CD4-positive, alpha-beta T cell treated with Interleukin-17A for 1 hour (primary cell): ENCODE data around the gene ARHGAP6.
A peak's percentile ranks its signal among the peaks of the same experiment; 100 is the strongest.

Experiments used
- DNase-seq: peaks from one replicate; pipeline ENCODE4 v3.0.0-alpha.2; 2020

ARHGAP6 gene

GRCh38 chrX:11342673-11343072 lies 323.0 kb downstream of the ARHGAP6 start:
- DNase-seq, result no peak

GRCh38 chrX:11341274-11342201 lies 324.2 kb downstream of the ARHGAP6 start:
- peak; percentile 9 for DNase-seq

GRCh38 chrX:11337292-11338009 lies 328.3 kb downstream of the ARHGAP6 start:
- no peak for DNase-seq

- DNase-seq, result no peak
Observed at GRCh38 chrX:11336201-11336600, 329.5 kb downstream of the ARHGAP6 start.

GRCh38 chrX:11334165-11334564 lies 331.6 kb downstream of the ARHGAP6 start:
- DNase-seq, result no peak

- DNase-seq, result no peak
Observed at GRCh38 chrX:11331788-11332187, 333.9 kb downstream of the ARHGAP6 start.

GRCh38 chrX:11329021-11329420 lies 336.7 kb downstream of the ARHGAP6 start:
- no peak for DNase-seq

- DNase-seq, result no peak
Observed at GRCh38 chrX:11328134-11328533, 337.6 kb downstream of the ARHGAP6 start.

- DNase-seq, result no peak
Observed at GRCh38 chrX:11321986-11322385, 343.7 kb downstream of the ARHGAP6 start.

- DNase-seq, result no peak
Observed at GRCh38 chrX:11319806-11320520, 345.8 kb downstream of the ARHGAP6 start.

GRCh38 chrX:11311706-11312105 lies 354.0 kb downstream of the ARHGAP6 start:
- DNase-seq, result no peak

- DNase-seq, result no peak
Observed at GRCh38 chrX:11309220-11309619, 356.5 kb downstream of the ARHGAP6 start.

GRCh38 chrX:11305641-11306040 lies 360.1 kb downstream of the ARHGAP6 start:
- DNase-seq, result no peak

- DNase-seq, result no peak
Observed at GRCh38 chrX:11304829-11305228, 360.9 kb downstream of the ARHGAP6 start.

GRCh38 chrX:11298600-11298999 lies 367.1 kb downstream of the ARHGAP6 start:
- no peak for DNase-seq

- DNase-seq, result no peak
Observed at GRCh38 chrX:11296051-11296450, 369.7 kb downstream of the ARHGAP6 start.

- no peak for DNase-seq
Observed at GRCh38 chrX:11293113-11293512, 372.6 kb downstream of the ARHGAP6 start, which contains the start of gene AMELX. TSS of gene AMELX (plus strand) at chrX:11293413. CDS start at chrX:11294789, 1,376 bp downstream.

GRCh38 chrX:11290416-11291102 lies 375.2 kb downstream of the ARHGAP6 start:
- DNase-seq, result no peak

GRCh38 chrX:11287505-11287904 lies 378.2 kb downstream of the ARHGAP6 start:
- DNase-seq, result no peak

- DNase-seq, result no peak
Observed at GRCh38 chrX:11285651-11286050, 380.1 kb downstream of the ARHGAP6 start.

- no peak for DNase-seq
Observed at GRCh38 chrX:11282043-11282442, 383.7 kb downstream of the ARHGAP6 start.

- no peak for DNase-seq
Observed at GRCh38 chrX:11273544-11273943, 392.2 kb downstream of the ARHGAP6 start.

GRCh38 chrX:11272863-11273262 lies 392.9 kb downstream of the ARHGAP6 start:
- DNase-seq, result no peak
